OCI-LY3 (cell line): ENCODE measurements around the gene DSTYK.

Source experiments
- H2AFZ ChIP-seq: fragments of 200-600, 300-600 bp; shearing (Covaris generic); 2 replicates; pipeline ENCODE4 v1.6.0; 2014; ENCODE audit warnings: antibody characterized with exemption, low read depth, low read length
- H3K27ac ChIP-seq: fragments of 200-600, 300-600 bp; sonication (generic); 2 replicates; pipeline ENCODE4 v1.5.1; 2014; ENCODE audit warnings: mild to moderate bottlenecking, low read length, moderate library complexity, mixed read lengths
- H3K27me3 ChIP-seq: fragments of 200-600, 300-600 bp; sonication (generic); 2 replicates; pipeline ENCODE4 v1.6.1; 2014; ENCODE audit warnings: low read depth, low read length, mixed read lengths
- H3K36me3 ChIP-seq: fragments of 200-600, 300-600 bp; sonication (generic); replicated peaks from 2 replicates; pipeline ENCODE3; 2014; ENCODE audit warnings: low read depth, low read length, mixed read lengths
- H3K4me1 ChIP-seq: fragments of 300-600, 200-600 bp; sonication (generic); 2 replicates; pipeline ENCODE4 v1.6.1; 2014; ENCODE audit warnings: low read length, mixed read lengths
- H3K4me2 ChIP-seq: fragments of 200-600, 300-600 bp; sonication (generic); 2 replicates; pipeline ENCODE4 v1.6.1; 2014; ENCODE audit warnings: low read length, mixed read lengths
- H3K4me3 ChIP-seq: fragments of 300-600, 200-600 bp; sonication (generic); 2 replicates; pipeline ENCODE4 v1.5.1; 2014; ENCODE audit warnings: antibody characterized with exemption, mild to moderate bottlenecking, low read length, moderate library complexity
- H3K79me2 ChIP-seq: fragments of 300-600, 200-600 bp; shearing (Covaris generic); 2 replicates; pipeline ENCODE4 v1.6.1; 2014; ENCODE audit warnings: mild to moderate bottlenecking, low read length, mixed read lengths
- H3K9ac ChIP-seq: fragments of 300-600, 200-600 bp; shearing (Covaris generic); 2 replicates; pipeline ENCODE4 v1.6.0; 2014; ENCODE audit warnings: mild to moderate bottlenecking, low read length, moderate library complexity
- H3K9me3 ChIP-seq: fragments of 200-600, 300-600 bp; shearing (Covaris generic); 2 replicates; pipeline ENCODE4 v1.6.1; 2014; ENCODE audit warnings: low read length, mixed read lengths; ENCODE audit not compliant: insufficient read depth
- H4K20me1 ChIP-seq: fragments of 200-600, 300-600 bp; sonication (generic); 2 replicates; pipeline ENCODE4 v1.6.1; 2016; ENCODE audit warnings: low read length, mixed read lengths; ENCODE audit not compliant: insufficient read depth
- EZH2phosphoT487 ChIP-seq: fragments of 200-600 bp; shearing (Covaris generic); IDR thresholded peaks from 2 replicates; pipeline ENCODE4 v1.6.1; 2018; ENCODE audit warnings: antibody characterized with exemption, mixed run types, low read depth
- TF ChIP-seq, protein P1 (sequence below): fragments of 200-600, 300-600 bp; sonication (generic); IDR thresholded peaks from 2 replicates; pipeline ENCODE4 v1.5.1; 2014; ENCODE audit warnings: antibody characterized with exemption, low read length, low read depth

Gene DSTYK

DNA sequence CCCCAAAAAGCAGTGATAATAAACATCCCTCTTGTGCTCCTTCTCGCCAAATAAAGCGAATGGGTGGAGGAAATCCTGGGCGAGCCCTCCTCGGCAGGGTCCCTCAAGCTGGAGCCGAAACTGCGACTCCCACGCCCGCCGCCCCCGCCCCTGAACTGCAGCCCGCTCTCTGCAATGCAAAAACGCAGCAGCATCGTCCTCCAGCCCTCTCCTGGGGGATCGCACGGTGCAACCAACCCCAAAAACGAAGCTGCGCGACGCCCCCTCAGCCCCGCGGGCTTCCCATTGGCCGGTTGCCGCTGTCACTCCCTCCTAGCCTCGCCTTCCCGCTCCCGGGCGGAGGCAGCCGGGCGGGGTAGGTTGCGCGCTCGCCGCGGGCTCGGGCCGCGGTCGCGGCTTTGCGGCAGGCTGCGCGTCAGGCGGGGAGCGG, 16.1 kb upstream of the DSTYK start, which contains the start of gene TMCC2:
TSS of gene TMCC2 (plus strand) at position 363 of the 430 bp plus-strand sequence. CDS start 619 bp downstream, outside the sequence.
- TF ChIP-seq, protein P1, sequence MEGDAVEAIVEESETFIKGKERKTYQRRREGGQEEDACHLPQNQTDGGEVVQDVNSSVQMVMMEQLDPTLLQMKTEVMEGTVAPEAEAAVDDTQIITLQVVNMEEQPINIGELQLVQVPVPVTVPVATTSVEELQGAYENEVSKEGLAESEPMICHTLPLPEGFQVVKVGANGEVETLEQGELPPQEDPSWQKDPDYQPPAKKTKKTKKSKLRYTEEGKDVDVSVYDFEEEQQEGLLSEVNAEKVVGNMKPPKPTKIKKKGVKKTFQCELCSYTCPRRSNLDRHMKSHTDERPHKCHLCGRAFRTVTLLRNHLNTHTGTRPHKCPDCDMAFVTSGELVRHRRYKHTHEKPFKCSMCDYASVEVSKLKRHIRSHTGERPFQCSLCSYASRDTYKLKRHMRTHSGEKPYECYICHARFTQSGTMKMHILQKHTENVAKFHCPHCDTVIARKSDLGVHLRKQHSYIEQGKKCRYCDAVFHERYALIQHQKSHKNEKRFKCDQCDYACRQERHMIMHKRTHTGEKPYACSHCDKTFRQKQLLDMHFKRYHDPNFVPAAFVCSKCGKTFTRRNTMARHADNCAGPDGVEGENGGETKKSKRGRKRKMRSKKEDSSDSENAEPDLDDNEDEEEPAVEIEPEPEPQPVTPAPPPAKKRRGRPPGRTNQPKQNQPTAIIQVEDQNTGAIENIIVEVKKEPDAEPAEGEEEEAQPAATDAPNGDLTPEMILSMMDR = no peak
- no peak for TF ChIP-seq EZH2phosphoT487
- Histone ChIP-seq H3K27ac (no peak within 1 kb of the TSS), H3K9me3 (no peaks in the 10 kb centered on the region), H4K20me1 (no peaks in the 10 kb centered on the region), H3K9ac (peak within 1 kb of the TSS; percentile 59), H2AFZ (peak within 1 kb of the TSS; percentile 71), H3K27me3 (peaks cover 30% of the 10 kb centered on the region), H3K36me3 (no peaks in the 10 kb centered on the region), H3K4me1 (peaks cover 29% of the 10 kb centered on the region), H3K79me2 (no peaks in the 10 kb centered on the region), H3K4me3 (peak within 1 kb of the TSS; percentile 87), H3K4me2 (peak within 1 kb of the TSS; percentile 100)

- no peak overlapping the region for H3K27ac ChIP-seq
Observed at GRCh38 chr1:205226868-205227583, 15.5 kb upstream of the DSTYK start.

DNA sequence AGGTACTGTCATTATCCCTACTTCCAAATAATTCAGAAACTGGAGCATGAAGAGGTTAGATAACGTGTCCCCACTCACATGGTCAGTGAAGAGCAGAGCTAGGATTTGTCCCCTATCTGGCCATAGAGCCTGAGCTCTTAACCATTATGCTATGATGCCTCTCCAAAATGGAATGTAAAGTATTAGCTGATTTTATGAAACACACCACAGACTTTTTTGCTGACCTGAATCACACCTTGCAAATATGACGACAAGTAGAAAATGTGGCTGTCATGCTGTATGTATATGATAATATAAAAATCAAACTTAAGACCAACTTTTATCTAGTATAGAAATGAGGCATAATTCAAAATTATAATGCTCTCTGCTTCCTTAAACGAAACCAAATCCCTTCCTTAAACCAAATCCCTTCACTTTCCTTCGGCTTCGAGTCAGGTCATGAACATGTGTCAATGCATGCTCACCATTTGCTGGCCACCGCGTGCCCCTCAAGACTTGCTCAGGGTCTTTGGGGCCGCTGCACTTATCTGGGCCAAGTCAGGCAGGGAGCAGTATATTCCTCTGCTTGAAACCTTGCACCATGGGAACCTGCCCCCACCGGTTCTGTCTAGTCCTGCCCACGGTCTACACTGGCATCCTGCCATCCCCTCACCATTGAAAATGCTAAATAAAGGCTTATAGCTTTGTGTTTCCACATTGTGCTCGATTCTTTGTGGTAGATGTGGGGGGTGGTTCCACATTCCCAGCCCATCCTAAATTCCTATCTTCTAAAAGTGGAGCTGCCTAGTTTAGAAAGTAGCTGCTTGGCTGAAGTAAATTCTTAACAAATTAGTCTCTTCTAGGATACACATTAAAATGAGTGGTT, 14.6 kb upstream of the DSTYK start:
- H3K9ac ChIP-seq = no peak overlapping the region
- no peaks in the 10 kb centered on the region for H4K20me1 ChIP-seq
- H3K4me1 ChIP-seq = peaks cover 22% of the 10 kb centered on the region
- H3K9me3 ChIP-seq = no peaks in the 10 kb centered on the region
- no peaks in the 10 kb centered on the region for H3K79me2 ChIP-seq
- no peak overlapping the region for H2AFZ ChIP-seq
- H3K36me3 ChIP-seq = no peaks in the 10 kb centered on the region
- H3K4me3 ChIP-seq = no peak overlapping the region
- TF ChIP-seq, protein P1 = no peak
- TF ChIP-seq EZH2phosphoT487 = no peak
- H3K27me3 ChIP-seq = peaks cover 30% of the 10 kb centered on the region
- H3K27ac ChIP-seq = no peak overlapping the region
- H3K4me2 ChIP-seq = peak overlapping the region; percentile 92; the same call in 1 of the 2 replicates

More at GRCh38 chr1:205226868-205227583, 15.5 kb upstream of the DSTYK start:
- Histone ChIP-seq H4K20me1 (no peaks in the 10 kb centered on the region), H3K9ac (peak overlapping the region; percentile 53), H3K27me3 (peaks cover 30% of the 10 kb centered on the region), H2AFZ (peak overlapping the region; percentile 71), H3K9me3 (no peaks in the 10 kb centered on the region), H3K4me3 (peak overlapping the region; percentile 82), H3K4me2 (peak overlapping the region; percentile 92), H3K4me1 (peaks cover 25% of the 10 kb centered on the region), H3K79me2 (no peaks in the 10 kb centered on the region), H3K36me3 (no peaks in the 10 kb centered on the region)
- no peak for TF ChIP-seq EZH2phosphoT487
- TF ChIP-seq, protein P1 = no peak

- Histone ChIP-seq H2AFZ (no peak overlapping the region), H3K27ac (no peak overlapping the region), H3K9ac (no peak overlapping the region), H3K4me1 (peaks cover 13% of the 10 kb centered on the region), H3K79me2 (no peaks in the 10 kb centered on the region), H3K4me2 (no peak overlapping the region), H4K20me1 (no peaks in the 10 kb centered on the region), H3K4me3 (no peak overlapping the region), H3K9me3 (no peaks in the 10 kb centered on the region), H3K36me3 (no peaks in the 10 kb centered on the region), H3K27me3 (peaks cover 30% of the 10 kb centered on the region)
- TF ChIP-seq, protein P1 = no peak
- no peak for TF ChIP-seq EZH2phosphoT487
Observed at GRCh38 chr1:205224736-205225135, 13.2 kb upstream of the DSTYK start.
